ENCODE data around the gene NLRP12. TPM values are rescaled to one million over a fixed set of nuclear protein-coding genes. Genes with fewer than 3 reads are reported as not detected.
"Not testable (repeated sequence)": the region's sequence is repeated elsewhere in the genome, so short reads cannot be mapped to it uniquely, and the experiment has no call there.

The NLRP12 gene
- total RNA-seq, 1 donor from 2014 or later: 0.12 TPM

- ATAC-seq: not testable (repeated sequence)
Measured at GRCh38 chr19:53838446-53838845, 14.3 kb upstream of the NLRP12 start.

GRCh38 chr19:53832861-53833260, 8.7 kb upstream of the NLRP12 start:
- not testable (repeated sequence) for ATAC-seq

DNA sequence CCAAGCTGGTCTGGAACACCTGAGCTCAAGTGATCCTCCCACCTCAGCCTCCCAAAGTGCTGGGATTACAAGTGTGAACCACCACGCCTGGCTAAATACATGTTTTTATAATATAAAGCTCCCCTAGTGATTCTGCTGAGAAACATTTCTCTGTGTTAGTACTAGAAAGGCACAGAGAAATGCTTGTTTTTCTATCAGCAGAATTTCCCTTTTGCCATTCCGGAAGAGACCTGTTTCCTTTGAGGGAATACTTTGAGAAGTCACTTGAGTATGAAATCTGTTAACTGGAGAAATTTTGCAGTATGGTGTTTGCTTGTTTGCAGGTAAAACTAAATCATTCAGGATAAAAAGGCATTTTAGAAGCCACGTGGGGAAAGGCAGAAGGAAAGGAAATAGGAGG, 4.4 kb upstream of the NLRP12 start:
- no peak for ATAC-seq

- no peak for ATAC-seq
Measured at GRCh38 chr19:53826876-53827275, 2.8 kb upstream of the NLRP12 start.

DNA sequence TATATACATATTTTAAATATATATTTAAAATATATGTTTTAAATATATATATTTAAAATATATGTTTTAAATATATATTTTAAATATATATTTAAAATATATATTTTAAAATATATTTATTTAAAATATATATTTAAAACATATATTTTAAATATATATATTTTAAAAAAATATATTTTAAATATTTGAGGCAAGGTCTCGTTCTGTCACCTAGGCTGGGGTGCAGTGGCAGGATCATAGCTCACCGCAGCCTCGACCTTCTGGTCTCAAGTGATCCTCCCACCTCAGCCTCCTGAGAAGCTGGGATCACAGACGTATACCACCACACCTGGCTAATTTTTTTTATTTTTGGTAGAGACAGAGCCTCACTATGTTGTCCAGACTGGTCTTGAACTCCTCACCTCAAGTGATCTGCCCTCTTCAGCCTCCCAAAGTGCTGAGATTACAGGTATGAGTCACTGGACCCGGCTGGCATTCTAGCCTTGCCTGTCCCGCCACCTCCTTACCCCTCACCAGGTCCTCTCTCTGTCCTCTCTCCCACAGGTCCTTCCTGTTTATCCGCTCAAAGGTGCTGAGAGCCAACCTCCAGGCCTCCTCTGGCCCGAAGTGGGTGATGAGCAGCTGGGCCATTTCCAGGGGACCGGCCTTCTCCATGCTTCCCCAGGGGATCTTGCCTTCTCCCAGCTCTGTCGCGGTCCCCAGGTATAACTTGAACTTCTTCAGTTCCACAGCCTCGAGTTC, 564 bp downstream of the NLRP12 start:
- no peak for ATAC-seq

- no peak for ATAC-seq
Measured at GRCh38 chr19:53819861-53820260, 4.3 kb downstream of the NLRP12 start.

GRCh38 chr19:53818756-53819155, 5.4 kb downstream of the NLRP12 start:
- no peak for ATAC-seq

GRCh38 chr19:53813996-53814395, 10.1 kb downstream of the NLRP12 start:
- no peak for ATAC-seq

- ATAC-seq: no peak
Measured at GRCh38 chr19:53812335-53812734, 11.8 kb downstream of the NLRP12 start.

- no peak for ATAC-seq
Measured at GRCh38 chr19:53810891-53811290, 13.2 kb downstream of the NLRP12 start.

- no peak for ATAC-seq
Measured at GRCh38 chr19:53810187-53810546, 13.9 kb downstream of the NLRP12 start.

DNA sequence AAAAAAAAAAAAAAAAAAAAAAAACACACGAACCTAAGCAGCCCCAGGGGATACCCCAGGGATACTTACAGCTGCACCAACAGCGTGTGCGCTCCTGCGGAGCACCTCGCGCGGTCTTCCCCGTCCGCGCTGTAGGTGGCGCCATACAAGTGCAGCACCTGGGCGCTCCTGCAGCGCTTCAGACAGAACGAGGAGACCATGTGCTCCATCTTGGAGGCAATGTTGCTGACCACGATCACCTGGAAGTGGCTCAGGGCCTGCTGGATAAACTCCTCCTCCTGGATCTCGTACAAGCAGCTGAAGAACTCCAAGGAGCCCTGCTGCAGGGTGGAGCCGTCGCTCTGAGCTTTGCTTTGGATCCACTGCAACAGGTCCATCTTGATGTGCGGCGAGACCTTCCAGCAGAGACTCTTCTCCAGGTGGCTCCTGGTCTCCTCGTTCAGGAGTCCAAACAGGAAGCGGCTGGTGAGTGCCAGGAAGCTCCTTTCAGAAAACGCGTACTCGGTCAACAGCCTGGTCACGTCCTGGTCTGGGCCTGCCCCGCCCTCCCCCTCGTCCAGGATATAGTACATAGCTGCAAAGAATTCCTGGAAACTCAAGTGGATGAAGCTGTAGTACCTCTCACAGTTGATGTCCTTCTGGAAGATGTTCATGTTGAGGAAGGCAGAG, 14.5 kb downstream of the NLRP12 start:
- ATAC-seq: no peak

GRCh38 chr19:53808710-53809125, 15.4 kb downstream of the NLRP12 start:
- no peak for ATAC-seq

DNA sequence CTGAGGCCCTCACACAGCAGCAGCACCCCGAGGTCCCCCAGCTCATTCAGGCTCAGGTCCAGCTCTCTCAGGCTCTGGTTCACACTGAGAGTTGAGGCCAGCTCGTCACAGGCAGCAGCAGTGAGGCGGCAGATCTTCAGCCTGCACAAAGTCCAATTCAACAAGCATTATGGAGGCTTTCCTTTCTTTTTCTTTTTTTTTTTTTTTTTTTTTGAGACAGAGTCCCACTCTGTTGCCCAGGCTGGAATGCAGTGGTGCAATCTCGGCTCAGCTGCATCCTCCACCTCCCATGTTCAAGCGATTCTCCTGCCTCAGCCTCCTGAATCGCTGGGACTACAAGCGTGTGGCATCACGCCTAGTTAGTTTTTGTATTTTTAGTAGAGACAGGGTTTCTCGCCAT, 22.9 kb downstream of the NLRP12 start:
- ATAC-seq: no peak

DNA sequence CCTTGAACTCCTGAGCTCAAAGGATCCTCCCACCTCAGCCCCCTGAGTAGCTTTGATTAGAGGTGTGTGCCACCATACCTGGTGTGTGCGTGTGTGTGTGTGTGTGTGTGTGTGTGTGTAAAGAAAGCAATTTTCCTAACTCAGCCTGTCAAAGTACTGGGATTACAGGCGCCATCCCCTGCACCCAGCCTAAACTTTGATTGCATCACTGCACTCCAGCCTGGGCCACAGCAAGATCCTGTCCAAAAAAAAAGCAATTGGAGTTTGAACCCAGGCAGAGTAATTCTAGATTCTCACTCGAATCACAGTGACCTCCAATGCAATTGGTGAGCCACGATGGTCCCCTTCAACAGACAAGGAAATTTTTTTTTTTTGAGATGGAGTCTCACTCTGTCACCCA, 29.1 kb downstream of the NLRP12 start:
- no peak for ATAC-seq

- ATAC-seq: peak; percentile 96
Measured at GRCh38 chr19:53792721-53793433, 31.2 kb downstream of the NLRP12 start.

GRCh38 chr19:53789708-53790678, 34.1 kb downstream of the NLRP12 start:
- no peak for ATAC-seq

DNA sequence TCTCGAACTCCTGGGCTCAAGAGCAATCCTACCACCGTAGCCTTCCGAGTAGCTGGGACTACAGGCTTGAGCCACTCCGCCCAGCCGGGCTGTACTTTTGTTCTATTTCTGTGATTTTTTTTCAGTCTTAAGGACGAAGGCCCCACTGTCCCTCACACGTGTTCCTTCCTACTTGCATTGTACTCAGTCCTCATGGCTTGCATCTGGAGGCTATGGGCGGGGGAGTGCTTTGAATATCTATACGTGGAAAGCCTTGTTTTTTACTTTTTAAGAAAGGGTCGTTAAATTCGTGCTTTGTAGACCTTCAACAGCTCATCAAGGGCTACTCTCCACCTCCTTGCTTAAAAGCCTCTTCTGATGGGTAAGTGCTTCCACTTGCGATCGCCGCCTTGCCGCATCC, 36.8 kb downstream of the NLRP12 start:
- ATAC-seq: no peak

DNA sequence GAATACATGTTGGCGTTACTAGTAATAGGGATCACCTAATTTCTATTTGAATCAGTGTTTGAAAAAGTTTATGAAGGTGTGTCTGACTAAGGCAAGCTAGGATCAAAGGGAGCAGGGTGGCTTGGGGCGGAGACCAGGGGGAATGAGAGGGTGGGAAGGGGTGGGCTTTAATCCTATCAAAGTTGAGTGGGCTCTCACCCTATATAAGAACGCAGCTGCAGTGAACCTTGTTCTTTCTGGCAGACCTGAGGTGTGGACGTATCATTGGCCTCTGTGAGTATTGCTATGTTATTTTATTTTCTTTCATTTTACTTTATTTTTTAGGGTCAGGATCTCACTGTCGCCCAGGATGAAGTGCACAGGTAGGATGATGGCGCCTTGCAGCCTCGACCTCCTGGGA, 37.4 kb downstream of the NLRP12 start:
- no peak for ATAC-seq

DNA sequence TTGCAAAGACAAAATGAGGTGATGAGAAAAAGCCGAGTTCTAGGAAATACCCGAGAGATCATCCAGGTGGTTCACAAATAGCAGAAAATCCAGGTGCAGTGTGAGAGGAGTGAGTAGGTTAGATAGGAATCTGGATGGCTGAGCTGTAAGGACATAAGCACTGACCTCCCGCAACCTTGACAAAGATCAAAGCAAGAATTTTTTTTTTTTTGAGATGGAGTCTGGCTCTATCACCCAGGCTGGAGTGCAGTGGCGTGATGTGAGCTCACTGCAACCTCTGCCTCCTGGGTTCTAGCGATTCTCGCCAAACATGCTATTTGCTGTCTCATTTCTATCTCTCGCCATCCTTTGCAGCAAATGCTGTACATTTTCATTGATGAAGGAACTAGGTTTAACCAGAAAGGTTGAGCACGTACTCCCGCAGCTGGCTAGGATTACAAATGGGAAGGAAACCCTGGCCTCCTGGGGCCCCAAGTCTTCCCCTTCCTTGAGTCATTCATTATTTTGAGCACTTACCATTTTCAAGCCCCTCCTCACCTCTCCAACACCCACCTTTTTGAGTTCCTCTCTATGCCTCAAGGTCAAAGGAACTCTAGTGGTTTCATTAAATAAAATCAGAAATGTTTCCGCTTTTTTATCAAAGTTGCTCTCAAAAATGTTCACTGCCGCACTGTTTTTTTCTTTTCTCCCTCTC, 38.8 kb downstream of the NLRP12 start:
- ATAC-seq: no peak

GRCh38 chr19:53782698-53783097, 41.4 kb downstream of the NLRP12 start:
- no peak for ATAC-seq

DNA sequence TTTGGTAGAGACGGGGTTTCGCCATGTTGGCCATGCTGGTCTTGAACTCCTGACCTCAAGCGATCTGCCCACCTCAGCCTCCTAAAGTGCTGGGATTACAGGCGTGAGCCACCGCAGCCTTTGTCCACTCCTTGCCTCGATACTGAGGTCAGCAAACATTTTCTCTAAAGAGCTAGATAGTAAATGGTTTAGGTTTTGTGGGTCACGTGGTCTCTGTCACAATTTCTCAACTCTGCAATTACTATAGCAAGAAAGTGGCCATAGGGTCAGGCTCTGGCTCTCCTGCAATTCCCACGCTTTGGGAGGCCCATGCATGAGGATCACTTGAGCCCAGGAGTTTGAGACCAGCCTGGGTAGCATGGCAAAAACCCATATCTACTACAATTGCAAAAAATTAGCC, 42.8 kb downstream of the NLRP12 start:
- ATAC-seq: not testable (repeated sequence)
